Neural progenitor cell (in vitro differentiated cells): ENCODE data around the gene ALDH1L1. TPM values are rescaled to one million over a fixed set of nuclear protein-coding genes. Genes with fewer than 3 reads are reported as not detected.

Experiments
- DNase-seq: peaks from one replicate; pipeline ENCODE4 v3.0.0-alpha.2; 2016; ENCODE audit warnings: low spot score
- H2AFZ ChIP-seq: fragments of 200-600 bp; sonication (generic); replicated peaks from 2 replicates; pipeline ENCODE4 v1.6.1; 2016; ENCODE audit warnings: antibody characterized with exemption
- H3F3A ChIP-seq: fragments of 200-600 bp; sonication (generic); 2 replicates; pipeline ENCODE4 v1.6.1; 2016; ENCODE audit warnings: antibody characterized with exemption, low read depth
- H3K27ac ChIP-seq: fragments of 200-600 bp; sonication (generic); 2 replicates; pipeline ENCODE4 v1.5.1; 2016; ENCODE audit warnings: mild to moderate bottlenecking
- H3K27me3 ChIP-seq: fragments of 200-600 bp; sonication (generic); 2 replicates; pipeline ENCODE4 v1.6.1; 2016; ENCODE audit warnings: mild to moderate bottlenecking, moderate library complexity
- H3K36me3 ChIP-seq: fragments of 200-600 bp; sonication (generic); 2 replicates; pipeline ENCODE4 v1.5.1; 2016
- H3K4me1 ChIP-seq: fragments of 200-600 bp; sonication (generic); 2 replicates; pipeline ENCODE4 v1.6.1; 2016; ENCODE audit warnings: mixed run types
- H3K4me2 ChIP-seq: fragments of 200-600 bp; sonication (generic); 2 replicates; pipeline ENCODE4 v1.6.1; 2016
- H3K4me3 ChIP-seq: fragments of 200-600 bp; sonication (generic); 2 replicates; pipeline ENCODE4 v1.5.1; 2016
- H3K79me2 ChIP-seq: fragments of 200-600 bp; sonication (generic); 2 replicates; pipeline ENCODE4 v1.6.1; 2016; ENCODE audit warnings: low read depth
- H3K9ac ChIP-seq: fragments of 200-600 bp; sonication (generic); 2 replicates; pipeline ENCODE4 v1.6.1; 2016
- H3K9me3 ChIP-seq: fragments of 200-600 bp; sonication (generic); 2 replicates; pipeline ENCODE4 v1.5.1; 2016; ENCODE audit warnings: low read depth
- H4K20me1 ChIP-seq: fragments of 200-600 bp; sonication (generic); 2 replicates; pipeline ENCODE4 v1.6.1; 2016; ENCODE audit warnings: low read depth
- H3K27ac Mint-ChIP-seq: 3 replicates; pipeline ENCODE4 v1.8.0; 2021; ENCODE audit warnings: mixed read lengths
- H3K27me3 Mint-ChIP-seq: 2 replicates; pipeline ENCODE4 v1.8.0; 2022; ENCODE audit warnings: low read depth, mild to moderate bottlenecking, inconsistent platforms, moderate library complexity, mixed read lengths; ENCODE audit not compliant: insufficient read depth
- H3K36me3 Mint-ChIP-seq: 3 replicates; pipeline ENCODE4 v1.8.0; 2021; ENCODE audit warnings: mixed read lengths
- H3K4me1 Mint-ChIP-seq: 3 replicates; pipeline ENCODE4 v1.8.0; 2021; ENCODE audit warnings: mixed read lengths
- H3K4me3 Mint-ChIP-seq: 3 replicates; pipeline ENCODE4 v1.8.0; 2021; ENCODE audit warnings: mild to moderate bottlenecking, moderate library complexity, mixed read lengths
- H3K9me3 Mint-ChIP-seq: 3 replicates; pipeline ENCODE4 v1.8.0; 2020; ENCODE audit warnings: mixed read lengths
- EZH2 ChIP-seq: fragments of 200-600 bp; sonication (generic); IDR thresholded peaks from 2 replicates; pipeline ENCODE4 v1.6.1; 2017; ENCODE audit warnings: antibody characterized with exemption, mild to moderate bottlenecking, moderate library complexity
- EZH2phosphoT487 ChIP-seq: fragments of 200-600 bp; sonication (generic); IDR thresholded peaks from 2 replicates; pipeline ENCODE4 v1.6.1; 2017; ENCODE audit warnings: antibody characterized with exemption
- total RNA-seq: library from RNA; depleted of rRNA; stranded (reverse); fragments of >200 nt; gene quantifications from 2 replicates; pipeline ENCODE4 v1.2.3, GENCODE V29; 2015; ENCODE audit warnings: low replicate concordance
- TF ChIP-seq, protein P1 (sequence below): fragments of 200-600 bp; sonication (generic); IDR thresholded peaks from 2 replicates; pipeline ENCODE4 v1.5.1; 2017; ENCODE audit warnings: antibody characterized with exemption, mild to moderate bottlenecking

Gene ALDH1L1
- total RNA-seq, 1 donor from 2014 or later, result 0.60 TPM

DNA sequence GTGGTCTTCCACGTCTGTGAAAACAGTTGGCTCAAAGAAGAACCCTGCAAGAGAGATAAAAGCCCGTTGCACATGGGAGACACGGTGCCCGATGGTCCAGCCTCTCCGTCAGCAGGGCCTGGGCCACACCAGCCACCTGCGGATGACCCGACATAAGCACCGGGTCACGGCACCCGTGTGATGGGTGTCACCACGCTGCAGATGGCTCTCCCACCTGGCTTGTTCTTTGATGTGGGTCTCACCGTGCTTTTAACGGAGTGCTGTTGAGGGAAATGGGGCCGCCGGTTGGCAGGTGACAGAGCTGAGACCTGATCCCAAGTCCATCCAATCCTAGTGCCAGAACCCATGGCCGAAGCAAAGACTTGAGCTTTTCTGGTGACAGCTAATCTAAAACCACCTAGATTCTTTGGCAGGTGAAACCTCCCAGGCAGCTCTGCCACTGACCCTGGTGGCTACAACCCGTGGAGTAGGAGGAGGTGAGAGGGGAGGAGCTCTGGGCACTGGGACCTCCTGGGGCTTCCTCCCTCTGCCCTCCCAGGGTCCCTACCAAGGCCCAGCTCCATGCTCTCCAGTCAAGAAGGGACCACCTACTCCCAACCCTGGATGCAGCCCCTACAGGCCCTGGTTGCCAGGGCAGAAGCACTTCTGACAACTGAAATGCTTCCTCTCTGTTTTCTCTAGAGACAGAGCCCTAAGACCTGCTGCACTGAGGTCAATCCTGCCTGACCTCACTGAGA is 73.0 kb downstream of the ALDH1L1 start:
- H3K27me3 ChIP-seq, result no peaks in the 10 kb centered on the region

DNA sequence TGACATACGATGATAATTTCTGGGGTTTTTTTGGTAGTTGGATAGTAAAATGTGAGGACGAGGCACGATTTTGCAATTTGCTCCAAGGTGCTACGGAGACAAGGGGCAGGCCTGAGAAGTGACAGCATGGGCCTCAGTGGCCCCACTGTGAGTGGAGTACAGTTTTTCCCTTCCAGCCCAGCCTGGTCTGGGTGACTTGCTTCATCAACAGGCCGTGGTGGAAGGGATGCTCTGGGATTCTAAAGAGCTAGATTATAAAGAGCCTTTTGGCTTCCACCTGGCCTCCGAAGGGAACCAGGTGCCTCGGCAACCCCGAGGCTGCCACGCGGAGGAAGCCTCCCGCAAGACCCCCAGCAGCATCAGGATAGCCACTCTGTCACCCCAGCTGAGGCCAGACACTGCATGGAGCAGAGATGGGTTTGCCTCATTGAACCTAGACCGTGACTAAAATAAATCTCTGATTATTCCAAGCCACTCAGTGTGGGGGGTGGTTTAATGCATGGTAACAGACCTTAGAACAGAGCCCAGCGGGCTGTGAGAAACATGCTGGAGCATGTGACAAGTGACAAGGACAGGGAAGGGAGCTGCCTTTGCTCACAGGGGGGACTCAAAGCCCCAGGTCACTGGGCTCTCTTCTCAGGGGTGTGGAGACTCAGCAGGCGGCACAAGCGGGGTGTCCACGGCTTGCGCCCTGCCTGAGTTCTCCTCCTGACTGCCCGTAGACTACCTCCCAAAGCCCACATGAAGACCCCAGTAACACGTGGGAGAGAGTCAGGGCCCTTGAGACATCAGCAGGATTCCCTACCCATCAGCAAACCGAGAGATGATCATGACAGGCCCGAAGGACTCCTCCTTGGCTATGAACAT is 73.8 kb downstream of the ALDH1L1 start:
- Histone ChIP-seq H3K9ac (no peak overlapping the region), H3K4me1 (no peaks in the 10 kb centered on the region), H3F3A (no peaks in the 10 kb centered on the region), H3K4me2 (no peak overlapping the region), H3K27ac (no peak overlapping the region), H3K4me3 (no peak overlapping the region), H3K27me3 (no peaks in the 10 kb centered on the region), H3K36me3 (no peaks in the 10 kb centered on the region), H4K20me1 (no peaks in the 10 kb centered on the region), H2AFZ (no peak overlapping the region), H3K9me3 (no peaks in the 10 kb centered on the region), H3K79me2 (no peaks in the 10 kb centered on the region)
- Mint-ChIP-seq H3K9me3 (no peaks in the 10 kb centered on the region), H3K36me3 (peaks cover 1% of the 10 kb centered on the region), H3K27me3 (peaks cover 25% of the 10 kb centered on the region), H3K27ac (no peak overlapping the region), H3K4me1 (peaks cover 25% of the 10 kb centered on the region), H3K4me3 (peak overlapping the region; percentile 57)
- DNase-seq, result no peak
- TF ChIP-seq EZH2phosphoT487 (no peak), EZH2 (no peak)
- TF ChIP-seq, protein P1, sequence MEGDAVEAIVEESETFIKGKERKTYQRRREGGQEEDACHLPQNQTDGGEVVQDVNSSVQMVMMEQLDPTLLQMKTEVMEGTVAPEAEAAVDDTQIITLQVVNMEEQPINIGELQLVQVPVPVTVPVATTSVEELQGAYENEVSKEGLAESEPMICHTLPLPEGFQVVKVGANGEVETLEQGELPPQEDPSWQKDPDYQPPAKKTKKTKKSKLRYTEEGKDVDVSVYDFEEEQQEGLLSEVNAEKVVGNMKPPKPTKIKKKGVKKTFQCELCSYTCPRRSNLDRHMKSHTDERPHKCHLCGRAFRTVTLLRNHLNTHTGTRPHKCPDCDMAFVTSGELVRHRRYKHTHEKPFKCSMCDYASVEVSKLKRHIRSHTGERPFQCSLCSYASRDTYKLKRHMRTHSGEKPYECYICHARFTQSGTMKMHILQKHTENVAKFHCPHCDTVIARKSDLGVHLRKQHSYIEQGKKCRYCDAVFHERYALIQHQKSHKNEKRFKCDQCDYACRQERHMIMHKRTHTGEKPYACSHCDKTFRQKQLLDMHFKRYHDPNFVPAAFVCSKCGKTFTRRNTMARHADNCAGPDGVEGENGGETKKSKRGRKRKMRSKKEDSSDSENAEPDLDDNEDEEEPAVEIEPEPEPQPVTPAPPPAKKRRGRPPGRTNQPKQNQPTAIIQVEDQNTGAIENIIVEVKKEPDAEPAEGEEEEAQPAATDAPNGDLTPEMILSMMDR, result no peak

More for the DNA sequence above, 73.0 kb downstream of the ALDH1L1 start:
- no peak overlapping the region for H3K27ac ChIP-seq
- H3K9me3 Mint-ChIP-seq, result no peaks in the 10 kb centered on the region
- TF ChIP-seq EZH2phosphoT487 (no peak), EZH2 (no peak)
- TF ChIP-seq, protein P1, result no peak
- no peak overlapping the region for H3K4me3 Mint-ChIP-seq
- H3K36me3 Mint-ChIP-seq, result peaks cover 1% of the 10 kb centered on the region
- H3K27me3 Mint-ChIP-seq, result peaks cover 25% of the 10 kb centered on the region
- no peak overlapping the region for H3K4me3 ChIP-seq
- H3K4me1 ChIP-seq, result no peaks in the 10 kb centered on the region
- no peak for DNase-seq
- no peak overlapping the region for H3K4me2 ChIP-seq
- no peak overlapping the region for H3K9ac ChIP-seq
- peaks cover 25% of the 10 kb centered on the region for H3K4me1 Mint-ChIP-seq
- no peaks in the 10 kb centered on the region for H3K9me3 ChIP-seq
- H3K36me3 ChIP-seq, result no peaks in the 10 kb centered on the region
- H3K79me2 ChIP-seq, result no peaks in the 10 kb centered on the region
- no peaks in the 10 kb centered on the region for H3F3A ChIP-seq
- H2AFZ ChIP-seq, result no peak overlapping the region
- H3K27ac Mint-ChIP-seq, result no peak overlapping the region
- no peaks in the 10 kb centered on the region for H4K20me1 ChIP-seq

DNA sequence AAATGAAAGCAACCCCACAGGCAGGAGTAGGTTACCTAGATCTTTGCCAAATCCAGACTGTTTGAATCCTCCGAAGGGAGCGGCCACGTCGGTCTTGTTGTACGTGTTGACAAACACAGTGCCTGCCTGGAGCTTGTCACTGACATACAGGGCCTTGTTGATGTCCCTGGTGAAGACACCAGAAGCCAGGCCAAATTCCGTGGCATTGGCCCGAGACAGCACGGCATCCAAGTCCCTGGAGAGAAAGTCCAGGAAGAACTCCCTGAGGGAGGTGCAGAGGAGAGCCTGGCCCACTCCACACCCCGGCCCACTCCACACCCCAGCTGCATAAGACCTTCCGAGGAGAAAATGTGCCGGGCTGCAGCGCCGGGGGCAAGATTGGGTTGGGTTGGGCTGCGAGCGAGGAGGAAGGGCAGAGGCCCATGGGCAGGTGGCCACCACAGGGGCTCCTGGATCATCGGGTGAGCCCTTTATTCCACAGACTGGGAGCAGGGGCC is 74.6 kb downstream of the ALDH1L1 start:
- Histone ChIP-seq H3K36me3 (no peaks in the 10 kb centered on the region), H3K79me2 (no peaks in the 10 kb centered on the region), H3K4me1 (no peaks in the 10 kb centered on the region), H3K27me3 (no peaks in the 10 kb centered on the region), H3F3A (no peaks in the 10 kb centered on the region), H3K4me2 (no peak overlapping the region), H3K4me3 (no peak overlapping the region), H2AFZ (no peak overlapping the region), H3K9ac (no peak overlapping the region), H4K20me1 (no peaks in the 10 kb centered on the region), H3K27ac (no peak overlapping the region), H3K9me3 (no peaks in the 10 kb centered on the region)
- TF ChIP-seq, protein P1, result no peak
- no peak for TF ChIP-seq EZH2
- TF ChIP-seq EZH2phosphoT487, result no peak
- Mint-ChIP-seq H3K4me1 (peaks cover 25% of the 10 kb centered on the region), H3K36me3 (peaks cover 1% of the 10 kb centered on the region), H3K27me3 (peaks cover 25% of the 10 kb centered on the region), H3K27ac (no peak overlapping the region), H3K4me3 (no peak overlapping the region), H3K9me3 (no peaks in the 10 kb centered on the region)
- no peak for DNase-seq
